Upper lobe of left lung (tissue), 6 donors: Measurements from ENCODE around the gene AGRN. TPM values are rescaled to one million over a fixed set of nuclear protein-coding genes. Genes with fewer than 3 reads are reported as not detected.
"Not testable (repeated sequence)": the region's sequence is repeated elsewhere in the genome, so short reads cannot be mapped to it uniquely, and the experiment has no call there.

Experiments
- ATAC-seq, 2 donors: fragments of 200-7000 bp; cut with Tn5 transposase; one replicate each; pipeline ENCODE4 v1.9.1; 2022; ENCODE audit warnings: mild to moderate bottlenecking in 2 of 2, moderate library complexity in 2 of 2; ENCODE audit not compliant: low FRiP score in 2 of 2
- DNase-seq, 2 donors: peaks; one replicate each; pipeline ENCODE4 v3.0.0-alpha.2; 2019 to 2020
- H3K27ac ChIP-seq, 4 donors: fragments of 200-600 bp; sonication (generic); one replicate each; pipeline ENCODE4 v1.5.1; 2016 to 2019
- H3K27me3 ChIP-seq, 4 donors: fragments of 200-600 bp; sonication (generic); one replicate each; pipeline ENCODE4 v1.5.1; 2017 to 2019
- H3K36me3 ChIP-seq, 4 donors: fragments of 200-600 bp; sonication (generic); one replicate each; pipeline ENCODE4 v1.5.1; 2016 to 2019
- H3K4me1 ChIP-seq, 4 donors: fragments of 200-600 bp; sonication (generic); one replicate each; pipeline ENCODE4 v1.5.1; 2018 to 2019
- H3K4me3 ChIP-seq, 4 donors: fragments of 200-600 bp; sonication (generic); one replicate each; pipeline ENCODE4 v1.5.1; 2017 to 2019; ENCODE audit warnings: mild to moderate bottlenecking in 2 of 4, moderate library complexity in 1 of 4
- H3K9me3 ChIP-seq, 4 donors: fragments of 200-600 bp; sonication (generic); one replicate each; pipeline ENCODE4 v1.5.1; 2018 to 2019
- CTCF ChIP-seq, 6 experiments: fragments of 450-650 bp in 4 of 6; fragments of 200-600 bp in 2 of 6; sonication (generic) in 2 of 6; IDR thresholded peaks; one replicate each; pipeline ENCODE4 v1.5.1; 2016 to 2019; ENCODE audit warnings: antibody characterized with exemption in 6 of 6
- EP300 ChIP-seq, 4 donors: sonication (generic); formaldehyde crosslinking; IDR thresholded peaks; one replicate each; pipeline ENCODE4 v1.5.1; 2017; ENCODE audit warnings: antibody characterized with exemption in 4 of 4, control low read depth in 2 of 4
- POLR2A ChIP-seq, 4 donors: fragments of 450-650 bp; IDR thresholded peaks; one replicate each; pipeline ENCODE4 v1.5.1; 2016 to 2017; ENCODE audit warnings: antibody characterized with exemption in 4 of 4, mild to moderate bottlenecking in 2 of 4
- POLR2AphosphoS5 ChIP-seq, 2 donors: sonication (generic); formaldehyde crosslinking; IDR thresholded peaks; one replicate each; pipeline ENCODE4 v1.5.1; 2017; ENCODE audit warnings: antibody characterized with exemption in 2 of 2
- WGBS, 2 donors: methylation state at CpG; one replicate each; pipeline ENCODE4 v1.1.5; 2017 to 2018; 5-methylcytosine and 5-hydroxymethylcytosine counted together
- total RNA-seq, 6 donors: library from RNA; depleted of rRNA in 4 of 6; stranded (reverse); fragments of >200 nt in 4 of 6; gene quantifications; one replicate each; pipeline versions ENCODE4 v1.1.0 to v1.2.1, GENCODE V29; 2016 to 2021
- donor health status: DM: no; HTN: no; CAD: no; lungs with moderate emphysema.
- donor health status: DM: no; HTN: yes; CAD: no; lungs with severe emphysema.

Gene AGRN
- total RNA-seq, 6 donors from 2014 or later = 91.0 to 316 (median 157) TPM

- peaks cover 21 to 57% (median 29%) of the 10 kb centered on the region in 4 donors for H3K4me1 ChIP-seq
- DNase-seq = peak in 1 of 2 donors; percentile 75
- TF ChIP-seq POLR2A (IDR thresholded peaks at IDR 0.05) = no peak
- no peak for TF ChIP-seq CTCF (IDR thresholded peaks at IDR 0.05)
- no peak for TF ChIP-seq EP300 (IDR thresholded peaks at IDR 0.05)
- TF ChIP-seq POLR2AphosphoS5 (IDR thresholded peaks at IDR 0.05) = no peak
Measured at GRCh38 chr1:1026599-1027413, 6.9 kb downstream of the AGRN start.

GRCh38 chr1:1027791-1028190 is 7.9 kb downstream of the AGRN start:
- Histone ChIP-seq H3K27ac (no peak overlapping the region), H3K36me3 (no peaks in the 10 kb centered on the region), H3K9me3 (no peaks in the 10 kb centered on the region), H3K27me3 (peaks cover 0 to 5% (median 2%) of the 10 kb centered on the region in 4 donors), H3K4me3 (no peak overlapping the region), H3K4me1 (peaks cover 27 to 58% (median 35%) of the 10 kb centered on the region in 4 donors)
- ATAC-seq (no peak), DNase-seq (peak in 1 of 2 donors; percentile 82)
- 80 to 86% methylated on average over 13 of the region's 17 CpGs for WGBS, 2 donors
- no peak for TF ChIP-seq POLR2AphosphoS5 (IDR thresholded peaks at IDR 0.05)
- TF ChIP-seq CTCF (IDR thresholded peaks at IDR 0.05) = no peak
- no peak for TF ChIP-seq POLR2A (IDR thresholded peaks at IDR 0.05)
- TF ChIP-seq EP300 (IDR thresholded peaks at IDR 0.05) = no peak

More at GRCh38 chr1:1026599-1027413, 6.9 kb downstream of the AGRN start:
- no peak for ATAC-seq
- Histone ChIP-seq H3K27me3 (no peaks in the 10 kb centered on the region), H3K9me3 (no peaks in the 10 kb centered on the region), H3K27ac (no peak overlapping the region), H3K36me3 (no peaks in the 10 kb centered on the region), H3K4me3 (no peak overlapping the region)
- WGBS, 2 donors = 70 to 73% methylated on average over 3 to 16 of the region's 21 CpGs

GRCh38 chr1:1030867-1031658 is 11.1 kb downstream of the AGRN start:
- not testable (repeated sequence) for ATAC-seq, H3K4me3 ChIP-seq, H3K9me3 ChIP-seq, H3K36me3 ChIP-seq, H3K27ac ChIP-seq
- 73 to 79% methylated on average over 5 to 6 of the region's 7 CpGs for WGBS, 2 donors
- DNase-seq = peak in 1 of 2 donors; percentile 46
- peaks cover 0 to 22% (median 8%) of the 10 kb centered on the region in 4 donors for H3K27me3 ChIP-seq
- H3K4me1 ChIP-seq = peaks cover 18 to 41% (median 22%) of the 10 kb centered on the region in 4 donors

GRCh38 chr1:1031659-1032235 is 11.8 kb downstream of the AGRN start:
- Histone ChIP-seq H3K9me3 (no peaks in the 10 kb centered on the region), H3K4me3 (no peak overlapping the region), H3K27ac (no peak overlapping the region), H3K36me3 (peaks cover 0 to 4% (median 0%) of the 10 kb centered on the region in 4 donors), H3K4me1 (peaks cover 17 to 35% (median 22%) of the 10 kb centered on the region in 4 donors), H3K27me3 (peaks cover 0 to 22% (median 8%) of the 10 kb centered on the region in 4 donors)
- DNase-seq = peak in 1 of 2 donors; percentile 59
- 88 to 96% methylated on average over 9 to 11 of the region's 11 CpGs for WGBS, 2 donors
- TF ChIP-seq EP300 (IDR thresholded peaks at IDR 0.05) = no peak
- TF ChIP-seq POLR2A (IDR thresholded peaks at IDR 0.05) = no peak
- TF ChIP-seq POLR2AphosphoS5 (IDR thresholded peaks at IDR 0.05) = no peak
- no peak for TF ChIP-seq CTCF (IDR thresholded peaks at IDR 0.05)
- ATAC-seq = no peak

GRCh38 chr1:1032424-1032823 is 12.5 kb downstream of the AGRN start:
- WGBS, 2 donors = 44 to 49% methylated on average over 14 to 16 of the region's 16 CpGs
- no peak for TF ChIP-seq CTCF (IDR thresholded peaks at IDR 0.05)
- TF ChIP-seq POLR2AphosphoS5 (IDR thresholded peaks at IDR 0.05) = no peak
- no peak for TF ChIP-seq POLR2A (IDR thresholded peaks at IDR 0.05)
- no peak for TF ChIP-seq EP300 (IDR thresholded peaks at IDR 0.05)
- H3K27ac ChIP-seq = peak overlapping the region in 1 of 4 donors; percentile 26
- H3K27me3 ChIP-seq = peaks cover 0 to 22% (median 8%) of the 10 kb centered on the region in 4 donors
- peak overlapping the region in 3 of 4 donors; percentile 50 to 59 (median 51) for H3K4me3 ChIP-seq
- peaks cover 17 to 31% (median 22%) of the 10 kb centered on the region in 4 donors for H3K4me1 ChIP-seq
- ATAC-seq = peak; percentile 3 to 25
- peaks cover 0 to 4% (median 0%) of the 10 kb centered on the region in 4 donors for H3K36me3 ChIP-seq
- H3K9me3 ChIP-seq = no peaks in the 10 kb centered on the region
- DNase-seq = peak in 1 of 2 donors; percentile 86
